CD14-positive monocyte (primary cell): ENCODE results near the gene LGI4. TPM values are rescaled to one million over a fixed set of nuclear protein-coding genes. Genes with fewer than 3 reads are reported as not detected.

Experiments used
- DNase-seq, 3 donors: peaks; one replicate each; pipeline ENCODE4 v3.0.0-alpha.2; 2011 to 2022
- H2AFZ ChIP-seq: 2 replicates; pipeline ENCODE4 v1.6.0; 2012; ENCODE audit warnings: mild to moderate bottlenecking, low read depth, low read length, inconsistent platforms; ENCODE audit not compliant: insufficient read depth, poor library complexity, severe bottlenecking
- H3K27ac ChIP-seq, 2 donors: 1 replicate in 1 of 2; 2 replicates in 1 of 2; pipeline ENCODE4 v1.5.1; 2012 to 2013; ENCODE audit warnings: low read length in 2 of 2, control low read depth in 1 of 2, inconsistent platforms in 1 of 2, low read depth in 1 of 2, mild to moderate bottlenecking in 1 of 2
- H3K27me3 ChIP-seq, 2 donors: one replicate each; pipeline versions ENCODE4 v1.6.0 to v1.6.1; 2011 to 2013; ENCODE audit warnings: low read length in 2 of 2; ENCODE audit not compliant: control insufficient read depth in 2 of 2, insufficient read depth in 2 of 2
- H3K36me3 ChIP-seq, 2 donors: replicated peaks in 1 of 2; 1 replicate in 1 of 2; 2 replicates in 1 of 2; pipeline versions ENCODE4 v1.5.1 to v1.6.1; 2012 to 2013; ENCODE audit warnings: low read length in 2 of 2, control low read depth in 1 of 2, inconsistent platforms in 1 of 2, mild to moderate bottlenecking in 1 of 2; ENCODE audit not compliant: insufficient read depth in 2 of 2, control insufficient read depth in 1 of 2
- H3K4me1 ChIP-seq, 2 donors: 1 replicate in 1 of 2; 2 replicates in 1 of 2; pipeline versions ENCODE4 v1.5.1 to v1.6.1; 2012 to 2013; ENCODE audit warnings: low read length in 2 of 2, control low read depth in 1 of 2, inconsistent platforms in 1 of 2, mild to moderate bottlenecking in 1 of 2, moderate library complexity in 1 of 2; ENCODE audit not compliant: insufficient read depth in 2 of 2, control insufficient read depth in 1 of 2
- H3K4me2 ChIP-seq: replicated peaks from 2 replicates; pipeline ENCODE3; 2012; ENCODE audit warnings: low read length, moderate library complexity, mild to moderate bottlenecking; ENCODE audit not compliant: poor library complexity, severe bottlenecking; ENCODE audit errors: extremely low read depth
- H3K4me3 ChIP-seq, 3 experiments: fragments of 200-600 bp in 1 of 3; sonication (generic) in 1 of 3; replicated peaks in 1 of 3; 1 replicate in 2 of 3; 2 replicates in 1 of 3; pipeline ENCODE4 v1.5.1; 2011 to 2013; ENCODE audit warnings: low read length in 3 of 3, mild to moderate bottlenecking in 3 of 3, control low read depth in 2 of 3, low read depth in 2 of 3, inconsistent platforms in 1 of 3, moderate library complexity in 1 of 3
- H3K79me2 ChIP-seq: 2 replicates; pipeline ENCODE4 v1.6.0; 2012; ENCODE audit warnings: mild to moderate bottlenecking, control low read depth, inconsistent platforms, low read length, moderate library complexity; ENCODE audit not compliant: insufficient read depth
- H3K9ac ChIP-seq: 2 replicates; pipeline ENCODE4 v1.6.0; 2017; ENCODE audit warnings: low read length, mild to moderate bottlenecking; ENCODE audit not compliant: insufficient read depth, poor library complexity, severe bottlenecking
- H3K9me3 ChIP-seq, 2 donors: replicated peaks in 1 of 2; 1 replicate in 1 of 2; 2 replicates in 1 of 2; pipeline versions ENCODE4 v1.5.1 to v1.6.1; 2012 to 2013; ENCODE audit warnings: low read length in 2 of 2, control low read depth in 1 of 2; ENCODE audit not compliant: control insufficient read depth in 1 of 2, insufficient read depth in 1 of 2
- H4K20me1 ChIP-seq: 2 replicates; pipeline ENCODE4 v1.6.0; 2012; ENCODE audit warnings: mild to moderate bottlenecking, low read length, control low read depth, moderate library complexity; ENCODE audit not compliant: insufficient read depth
- H3K27ac Mint-ChIP-seq, 7 donors: one replicate each; pipeline ENCODE4 v1.8.0; 2020; ENCODE audit warnings: mild to moderate bottlenecking in 7 of 7, mixed read lengths in 7 of 7, moderate library complexity in 6 of 7, inconsistent platforms in 2 of 7
- H3K27me3 Mint-ChIP-seq, 3 donors: one replicate each; pipeline ENCODE4 v1.8.0; 2021 to 2022; ENCODE audit warnings: low read depth in 3 of 3, mild to moderate bottlenecking in 3 of 3, mixed read lengths in 3 of 3, moderate library complexity in 3 of 3, inconsistent platforms in 1 of 3
- H3K36me3 Mint-ChIP-seq, 2 donors: one replicate each; pipeline ENCODE4 v1.8.0; 2020; ENCODE audit warnings: mixed read lengths in 2 of 2, inconsistent platforms in 1 of 2, mild to moderate bottlenecking in 1 of 2
- H3K4me1 Mint-ChIP-seq: one replicate; pipeline ENCODE4 v1.8.0; 2020; ENCODE audit warnings: mild to moderate bottlenecking, mixed read lengths
- H3K4me3 Mint-ChIP-seq, 2 donors: one replicate each; pipeline ENCODE4 v1.8.0; 2020; ENCODE audit warnings: mild to moderate bottlenecking in 2 of 2, mixed read lengths in 2 of 2, moderate library complexity in 1 of 2
- H3K9me3 Mint-ChIP-seq, 7 donors: one replicate each; pipeline ENCODE4 v1.8.0; 2020 to 2022; ENCODE audit warnings: mixed read lengths in 7 of 7, mild to moderate bottlenecking in 6 of 7, moderate library complexity in 6 of 7, inconsistent platforms in 2 of 7
- WGBS: methylation state at CpG from one replicate; pipeline ENCODE4 v1.1.5; 2013; ENCODE audit warnings: missing lambda C conversion rate; ENCODE audit not compliant: insufficient coverage; 5-methylcytosine and 5-hydroxymethylcytosine counted together
- intact Hi-C, 2 donors: fragments of 100-400 bp; cut with micrococcal nuclease; formaldehyde crosslinking; loops; one replicate each; pipeline versions ENCODE4 v1.15.0 to v1.15.1; 2023
- polyA plus RNA-seq, 3 donors: library from polyadenylated mRNA; depleted of rRNA in 1 of 3; unstranded in 2 of 3; stranded (reverse) in 1 of 3; fragments of 300-500 nt in 2 of 3; fragments of >200 nt in 1 of 3; fragmentation: Illumina TruSeq in 2 of 3; gene quantifications; 1 replicate in 2 of 3; 2 replicates in 1 of 3; pipeline ENCODE4 v1.2.3, GENCODE V29; 2012 to 2021
- TF ChIP-seq, protein P1 (sequence below): fragments of 200-600 bp; IDR thresholded peaks from one replicate; pipeline ENCODE4 v1.8.0; 2022; ENCODE audit warnings: antibody characterized with exemption, mild to moderate bottlenecking

The LGI4 gene
- polyA plus RNA-seq, 3 donors = 1.1 TPM; not detected in 2

DNA sequence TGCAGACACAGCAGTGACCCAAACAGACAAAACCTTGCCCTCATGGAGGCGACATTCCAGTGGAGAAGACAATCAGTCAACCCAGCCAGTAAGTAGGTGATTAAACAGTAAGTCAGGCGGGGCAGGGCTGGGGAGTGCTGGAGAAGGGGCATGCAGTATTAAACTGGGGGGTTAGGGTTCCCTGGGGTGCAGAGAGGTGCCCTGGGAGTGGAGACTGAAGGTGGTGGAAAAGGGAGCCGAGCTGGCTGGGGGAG lies 50.4 kb downstream of the LGI4 start:
- Mint-ChIP-seq H3K9me3 (no peaks in the 10 kb centered on the region), H3K36me3 (no peaks in the 10 kb centered on the region), H3K27ac (peak overlapping the region in 1 of 7 donors; percentile 9), H3K27me3 (peaks cover 3 to 7% (median 6%) of the 10 kb centered on the region in 3 donors), H3K4me1 (no peaks in the 10 kb centered on the region), H3K4me3 (no peak overlapping the region)
- Histone ChIP-seq H3K9ac (no peak overlapping the region), H3K4me3 (no peak overlapping the region), H3K27ac (no peak overlapping the region), H3K36me3 (no peaks in the 10 kb centered on the region), H2AFZ (no peak overlapping the region), H3K4me2 (no peak overlapping the region), H3K9me3 (no peaks in the 10 kb centered on the region), H3K4me1 (no peaks in the 10 kb centered on the region), H3K79me2 (no peaks in the 10 kb centered on the region), H4K20me1 (no peaks in the 10 kb centered on the region), H3K27me3 (no peaks in the 10 kb centered on the region)
- intact Hi-C loops = no loop called here
- TF ChIP-seq, protein P1, sequence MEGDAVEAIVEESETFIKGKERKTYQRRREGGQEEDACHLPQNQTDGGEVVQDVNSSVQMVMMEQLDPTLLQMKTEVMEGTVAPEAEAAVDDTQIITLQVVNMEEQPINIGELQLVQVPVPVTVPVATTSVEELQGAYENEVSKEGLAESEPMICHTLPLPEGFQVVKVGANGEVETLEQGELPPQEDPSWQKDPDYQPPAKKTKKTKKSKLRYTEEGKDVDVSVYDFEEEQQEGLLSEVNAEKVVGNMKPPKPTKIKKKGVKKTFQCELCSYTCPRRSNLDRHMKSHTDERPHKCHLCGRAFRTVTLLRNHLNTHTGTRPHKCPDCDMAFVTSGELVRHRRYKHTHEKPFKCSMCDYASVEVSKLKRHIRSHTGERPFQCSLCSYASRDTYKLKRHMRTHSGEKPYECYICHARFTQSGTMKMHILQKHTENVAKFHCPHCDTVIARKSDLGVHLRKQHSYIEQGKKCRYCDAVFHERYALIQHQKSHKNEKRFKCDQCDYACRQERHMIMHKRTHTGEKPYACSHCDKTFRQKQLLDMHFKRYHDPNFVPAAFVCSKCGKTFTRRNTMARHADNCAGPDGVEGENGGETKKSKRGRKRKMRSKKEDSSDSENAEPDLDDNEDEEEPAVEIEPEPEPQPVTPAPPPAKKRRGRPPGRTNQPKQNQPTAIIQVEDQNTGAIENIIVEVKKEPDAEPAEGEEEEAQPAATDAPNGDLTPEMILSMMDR = no peak
- 96% methylated on average over 2 of the region's 3 CpGs for WGBS
- DNase-seq = no peak

DNA sequence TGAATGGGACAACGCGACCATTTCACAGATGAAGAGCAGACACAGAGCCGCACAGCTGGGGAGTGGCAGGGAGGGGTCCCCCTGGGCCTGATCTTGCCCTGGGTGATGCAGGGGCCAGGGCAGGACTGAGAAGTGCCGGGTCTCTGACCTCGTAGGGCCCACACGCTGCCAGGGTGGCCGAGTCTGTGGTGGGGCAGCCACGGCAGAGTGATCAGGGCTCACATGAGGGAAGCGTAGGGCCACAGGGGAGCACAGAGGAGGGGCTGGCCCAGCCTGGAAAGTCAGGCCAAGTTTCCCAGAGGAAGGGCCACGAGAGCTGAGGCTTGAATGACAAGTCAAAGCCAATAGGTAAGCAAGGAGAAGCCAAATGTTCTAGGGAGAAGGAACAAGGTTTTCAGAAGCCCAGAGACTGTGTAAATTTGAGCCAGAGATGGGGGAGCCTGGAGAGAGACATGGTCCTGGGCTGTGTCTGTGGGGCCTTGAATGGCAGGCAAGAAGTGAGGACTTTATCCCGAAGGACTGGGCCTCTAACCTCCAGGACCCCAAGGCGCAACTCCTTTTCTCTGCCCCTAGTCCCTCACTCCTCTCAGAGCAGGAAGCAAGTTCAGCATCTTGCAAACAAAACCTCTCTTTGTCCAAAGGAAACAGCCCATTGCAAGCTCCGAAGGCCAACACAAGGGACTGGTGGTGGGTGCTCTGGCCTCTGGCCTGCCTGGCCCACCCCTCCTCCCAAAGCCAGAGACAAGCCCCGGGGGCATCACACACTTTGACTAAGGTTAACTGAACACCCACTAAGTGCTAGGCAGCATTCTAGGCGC lies 51.0 kb downstream of the LGI4 start:
- H3K4me3 Mint-ChIP-seq = no peak overlapping the region

More for the DNA sequence above, 51.0 kb downstream of the LGI4 start:
- peaks cover 3 to 8% (median 7%) of the 10 kb centered on the region in 3 donors for H3K27me3 Mint-ChIP-seq
- no peaks in the 10 kb centered on the region for H3K79me2 ChIP-seq
- H3K9me3 Mint-ChIP-seq = no peaks in the 10 kb centered on the region
- H2AFZ ChIP-seq = no peak overlapping the region
- H4K20me1 ChIP-seq = no peaks in the 10 kb centered on the region
- H3K9me3 ChIP-seq = no peaks in the 10 kb centered on the region
- H3K27ac Mint-ChIP-seq = peak overlapping the region in 2 of 7 donors; percentile 9 to 26
- no peaks in the 10 kb centered on the region for H3K36me3 Mint-ChIP-seq
- no peak overlapping the region for H3K9ac ChIP-seq
- no peaks in the 10 kb centered on the region for H3K4me1 ChIP-seq
- no peaks in the 10 kb centered on the region for H3K36me3 ChIP-seq
- no peaks in the 10 kb centered on the region for H3K4me1 Mint-ChIP-seq
- intact Hi-C loops = no loop called here
- WGBS = 92% methylated on average over 13 of the region's 15 CpGs
- H3K4me3 ChIP-seq = no peak overlapping the region
- no peak overlapping the region for H3K27ac ChIP-seq
- TF ChIP-seq, protein P1 = no peak
- no peak overlapping the region for H3K4me2 ChIP-seq
- no peak for DNase-seq
- no peaks in the 10 kb centered on the region for H3K27me3 ChIP-seq
